CD4-positive, alpha-beta T cell treated with Interleukin-6 at 100 ng/mL for 8 hours (primary cell): ENCODE data around the gene ZNF462.

Experiments
- DNase-seq: peaks from one replicate; pipeline ENCODE4 v3.0.0-alpha.2; 2020; ENCODE audit warnings: mixed read lengths, low spot score

The ZNF462 gene

DNA sequence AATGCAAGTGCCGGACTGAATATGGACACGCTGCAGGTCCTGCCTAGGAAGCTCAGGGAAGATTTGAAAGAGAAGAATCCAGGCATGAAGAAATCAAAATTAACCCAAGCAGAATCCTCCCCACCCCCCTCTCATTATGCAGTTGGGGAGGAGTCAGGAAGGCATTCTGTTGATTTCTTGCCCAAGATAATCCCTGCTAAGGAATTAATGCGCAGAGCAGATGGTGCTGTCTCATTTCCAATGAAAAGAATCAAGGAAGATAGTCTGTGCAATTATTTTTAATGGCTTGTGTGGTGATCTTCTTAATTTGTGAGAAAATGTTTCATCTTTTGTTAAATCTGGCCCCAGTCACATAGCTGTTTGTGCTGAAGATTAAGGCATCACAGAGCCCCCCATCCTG is 145.0 kb downstream of the ZNF462 start:
- DNase-seq = no peak

DNA sequence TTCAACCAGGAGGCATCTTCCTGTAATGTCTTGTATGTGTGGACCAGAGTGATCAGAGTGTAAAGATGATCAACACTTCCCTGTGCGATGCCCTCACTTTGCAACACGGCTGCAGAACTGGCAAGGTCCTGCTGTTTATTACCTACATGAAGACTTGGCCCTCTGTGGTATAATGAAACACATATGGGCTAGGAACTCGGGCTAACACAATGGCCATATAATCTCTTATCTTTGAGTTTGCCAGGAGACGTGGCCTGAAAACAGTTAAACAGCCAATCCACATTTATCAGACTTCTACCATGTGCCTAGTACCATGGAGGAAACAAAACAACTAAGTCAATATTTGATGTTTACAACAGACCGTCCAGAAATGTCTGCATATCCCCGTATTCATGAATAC is 145.5 kb downstream of the ZNF462 start:
- DNase-seq = no peak

DNA sequence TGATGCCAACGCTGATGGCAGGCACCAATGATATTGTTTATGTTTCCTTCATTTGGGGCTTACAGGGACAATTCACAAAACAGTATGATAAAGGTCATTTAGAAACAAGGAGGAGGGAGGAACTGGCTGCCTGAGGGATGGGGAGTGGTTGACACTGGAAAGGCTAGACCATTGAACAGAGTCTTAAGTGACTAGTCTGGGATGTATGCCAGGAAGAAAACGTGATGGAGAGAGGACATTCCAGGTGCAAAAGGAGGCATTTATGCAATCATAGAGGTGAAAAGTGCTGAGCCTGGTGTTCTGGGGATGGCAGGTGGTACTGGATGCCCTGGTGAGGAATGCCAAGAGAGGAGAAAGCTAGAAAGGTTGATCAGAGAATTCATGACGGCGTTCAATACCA is 153.4 kb downstream of the ZNF462 start:
- no peak for DNase-seq

DNA sequence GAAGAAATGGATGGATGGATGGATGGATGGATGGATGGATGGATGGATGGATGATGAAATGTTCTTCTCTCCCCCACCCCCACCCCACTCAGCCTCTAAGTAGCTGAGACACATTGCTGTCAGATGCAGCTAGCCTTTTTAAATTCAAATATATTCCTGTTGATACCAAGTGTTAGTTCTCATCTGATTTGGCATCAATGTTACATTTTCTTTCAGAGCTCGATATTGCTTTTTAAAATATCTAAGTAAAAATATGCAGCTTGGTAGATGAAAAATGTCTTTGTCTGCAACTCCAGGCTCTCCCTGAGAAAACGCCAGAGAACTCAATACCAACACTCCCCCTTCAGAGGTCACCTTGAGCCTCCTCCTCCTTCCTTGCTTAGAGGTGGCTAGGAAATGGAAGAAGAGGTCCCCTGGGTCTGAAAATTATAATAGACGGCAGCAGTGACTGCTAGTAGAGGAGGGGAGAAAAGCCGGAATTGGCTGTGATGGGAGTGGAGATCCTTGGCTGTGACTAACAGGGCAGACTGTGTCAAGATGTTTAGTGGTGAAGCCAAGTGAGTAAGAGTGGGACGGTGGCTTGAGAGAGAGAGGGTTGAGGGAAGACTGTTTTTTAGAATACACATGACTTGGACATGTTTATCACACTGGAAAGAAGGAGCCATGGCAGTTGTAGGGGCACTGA is 156.0 kb downstream of the ZNF462 start:
- no peak for DNase-seq

DNA sequence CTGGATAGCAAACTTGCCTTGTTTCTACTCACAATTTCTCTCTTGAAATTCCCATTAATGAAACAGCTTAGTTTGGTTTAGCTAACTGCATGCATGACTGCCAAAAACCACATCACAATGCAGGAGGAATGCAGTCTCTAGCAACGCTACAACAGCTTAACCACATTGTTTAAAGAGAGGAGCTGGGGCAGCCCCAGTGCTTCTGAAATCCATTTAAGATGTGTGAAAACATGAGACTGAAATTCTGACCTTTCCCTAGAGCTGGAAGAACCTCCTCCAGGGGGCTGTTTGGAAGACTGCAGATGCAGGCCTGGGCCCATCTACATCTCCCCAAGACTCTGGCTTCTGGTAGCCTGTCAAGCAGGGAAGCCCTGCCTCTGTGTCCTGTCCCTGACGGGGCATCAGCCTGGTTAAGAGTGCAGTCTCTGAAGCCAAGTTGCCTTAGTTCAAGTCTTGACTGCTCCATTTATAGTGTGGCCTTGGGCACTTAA is 157.1 kb downstream of the ZNF462 start:
- no peak for DNase-seq

DNA sequence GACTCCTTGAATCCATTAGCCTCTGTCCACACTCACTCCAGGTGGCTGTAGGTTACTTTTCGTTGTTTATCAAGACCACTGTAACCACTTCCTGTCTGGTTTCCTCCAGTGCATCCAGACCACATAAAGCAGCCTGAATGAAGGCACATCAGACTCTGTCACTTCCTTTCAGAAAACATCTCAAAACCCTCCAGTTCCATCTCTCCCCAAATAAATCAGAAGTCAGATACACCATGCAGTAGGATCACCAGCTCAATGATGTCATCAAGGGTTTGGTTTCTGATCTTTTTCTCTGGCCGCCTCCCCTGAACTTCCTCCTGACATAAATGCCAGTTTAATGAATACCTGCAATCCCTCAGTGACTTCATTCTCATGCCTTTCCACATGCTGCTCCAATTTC is 161.2 kb downstream of the ZNF462 start:
- no peak for DNase-seq

DNA sequence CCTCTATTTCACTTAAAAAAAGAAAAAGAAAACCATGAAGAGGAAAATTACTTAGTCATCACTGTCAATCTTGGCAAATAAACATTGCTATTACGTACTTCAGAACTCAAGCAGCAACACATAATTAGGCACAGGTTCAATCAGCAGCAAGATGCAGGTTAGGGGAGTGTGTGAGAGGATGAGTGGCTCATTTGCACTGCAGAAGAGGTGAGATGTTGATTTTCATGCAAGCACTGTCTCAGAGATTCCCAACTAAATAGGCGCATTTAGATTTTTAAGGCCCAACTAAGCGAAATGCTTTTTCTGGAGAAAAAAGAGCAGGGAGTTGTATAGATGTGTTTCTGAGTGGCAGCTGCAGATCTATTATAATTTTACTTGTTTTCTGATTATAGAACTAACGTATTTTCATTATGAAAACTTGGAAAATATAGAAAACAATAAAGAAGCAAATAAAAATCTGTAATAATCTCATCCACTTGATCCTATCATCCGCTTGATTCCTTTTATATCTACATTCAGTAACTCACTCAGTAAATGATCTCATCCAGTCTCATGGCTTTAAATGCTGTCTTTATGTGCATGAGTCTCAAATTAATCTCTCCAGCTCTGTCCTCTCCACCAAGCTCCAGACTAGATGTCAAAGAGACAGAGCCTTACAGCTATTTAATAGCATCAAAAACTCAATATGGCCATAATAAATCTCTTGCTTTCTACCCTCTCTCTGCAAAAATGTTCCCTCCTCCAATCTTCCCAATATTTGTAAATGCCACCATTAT is 162.5 kb downstream of the ZNF462 start:
- DNase-seq = no peak

DNA sequence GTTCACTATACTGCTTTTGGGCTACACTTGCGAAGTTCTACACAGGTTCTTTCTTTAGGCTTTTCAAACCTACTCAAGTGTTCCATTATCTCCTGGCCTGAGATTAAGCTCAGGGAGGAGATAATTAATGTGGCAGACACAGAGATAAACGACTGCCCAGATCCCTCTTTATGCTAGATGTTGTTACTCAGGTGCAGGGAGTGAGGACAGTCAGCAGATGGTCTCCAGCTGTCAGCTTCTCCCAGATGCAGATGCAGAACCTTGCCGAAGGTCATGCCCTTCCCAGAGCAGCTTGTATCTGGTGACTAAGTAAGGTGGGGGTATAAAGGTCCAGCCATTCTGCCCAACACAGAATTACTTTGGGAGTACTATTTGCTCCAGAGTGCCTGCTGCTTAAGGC is 166.2 kb downstream of the ZNF462 start:
- DNase-seq = no peak

DNA sequence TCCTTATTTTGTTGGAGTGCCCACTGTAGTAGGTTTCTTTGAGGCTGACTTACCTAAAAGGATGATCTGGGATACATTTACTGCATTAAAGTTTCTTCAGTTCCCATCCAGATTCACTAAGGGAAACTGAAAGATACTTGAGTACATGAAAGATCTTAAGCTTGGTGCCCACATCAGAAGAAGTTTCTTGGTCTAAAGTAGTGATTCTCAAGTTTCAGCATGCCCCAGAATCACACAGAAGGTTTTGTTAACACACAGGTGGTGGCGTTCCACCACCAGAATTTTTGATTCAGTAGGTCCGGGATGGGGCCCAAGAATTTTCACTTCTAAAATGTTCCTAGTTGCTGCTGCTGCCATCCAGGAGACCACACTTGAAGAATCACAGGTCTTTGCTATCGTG is 171.0 kb downstream of the ZNF462 start:
- DNase-seq = no peak

DNA sequence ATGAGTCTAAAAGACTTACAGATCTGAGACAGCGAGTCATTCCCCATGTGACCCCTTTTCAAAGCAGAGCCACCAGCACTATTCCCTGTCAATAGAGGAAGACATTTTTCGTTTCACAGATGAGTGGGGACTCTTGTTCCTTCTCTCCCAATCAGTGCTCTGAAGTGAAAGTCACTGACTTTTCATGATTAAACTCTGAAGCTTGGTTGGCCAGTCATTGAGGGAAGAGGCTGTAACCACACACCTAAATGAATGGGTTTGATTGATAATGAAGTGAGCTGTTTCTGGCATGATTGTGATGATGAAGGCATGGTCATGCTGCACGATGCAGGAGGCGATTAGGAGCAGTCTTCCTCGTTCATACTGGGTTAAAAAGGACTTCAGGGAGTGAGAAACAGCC is 171.9 kb downstream of the ZNF462 start:
- DNase-seq = no peak

DNA sequence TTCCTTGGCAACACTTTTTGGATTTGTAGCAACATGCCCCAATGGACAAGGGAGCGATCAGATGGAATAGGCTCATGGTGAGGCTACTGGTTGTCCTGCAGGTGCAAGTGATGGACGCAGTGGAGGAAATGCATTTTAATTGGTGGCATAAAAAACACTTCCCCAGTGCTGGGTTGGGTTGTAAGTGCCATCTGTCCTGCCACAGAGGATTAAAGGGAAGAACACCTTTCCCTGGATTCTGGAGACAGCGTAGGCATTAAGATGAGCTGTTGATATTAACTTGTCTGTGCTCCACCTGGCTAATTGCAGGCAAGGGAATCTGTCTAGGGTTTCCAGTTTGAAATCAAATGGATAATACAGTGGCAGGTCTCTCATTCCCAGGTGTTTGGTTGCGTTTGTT is 173.4 kb downstream of the ZNF462 start:
- no peak for DNase-seq

DNA sequence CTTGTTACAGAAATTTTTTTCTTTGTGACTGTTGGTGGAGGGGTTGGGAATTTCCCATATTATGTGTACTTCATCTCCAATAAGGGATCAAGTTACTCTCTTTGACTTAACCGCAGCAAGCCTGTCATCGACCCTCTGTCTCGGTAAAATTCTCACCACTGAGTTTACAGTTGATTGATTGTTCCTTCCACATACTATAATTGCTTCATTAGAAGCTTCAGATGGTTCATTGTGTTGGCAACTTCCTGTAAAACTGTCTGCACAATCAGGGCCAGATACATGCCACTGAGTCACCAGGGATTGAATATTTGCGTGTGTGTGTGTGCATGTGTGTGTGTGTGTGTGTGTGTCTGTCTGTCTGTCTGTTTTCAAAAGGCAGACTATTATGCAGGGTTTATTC is 176.6 kb downstream of the ZNF462 start:
- DNase-seq = no peak

DNA sequence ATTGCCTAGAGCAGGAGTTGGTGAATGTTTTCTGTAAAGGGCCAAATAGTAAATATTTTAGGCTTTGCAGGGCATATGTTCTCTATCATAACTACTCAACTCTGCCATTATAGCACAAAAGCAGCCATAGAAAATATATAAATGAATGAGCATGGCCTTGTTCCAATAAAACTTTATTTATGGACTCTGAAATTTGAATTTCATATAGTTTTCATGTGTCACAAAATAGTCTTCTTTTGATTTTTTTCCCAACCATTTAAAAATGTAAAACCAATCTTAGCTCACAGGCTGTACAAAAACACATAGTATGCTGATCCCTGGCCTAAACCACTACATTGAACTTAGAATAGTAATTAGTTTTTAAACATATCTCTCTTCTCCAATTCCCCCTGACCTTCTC is 179.6 kb downstream of the ZNF462 start:
- DNase-seq = no peak

DNA sequence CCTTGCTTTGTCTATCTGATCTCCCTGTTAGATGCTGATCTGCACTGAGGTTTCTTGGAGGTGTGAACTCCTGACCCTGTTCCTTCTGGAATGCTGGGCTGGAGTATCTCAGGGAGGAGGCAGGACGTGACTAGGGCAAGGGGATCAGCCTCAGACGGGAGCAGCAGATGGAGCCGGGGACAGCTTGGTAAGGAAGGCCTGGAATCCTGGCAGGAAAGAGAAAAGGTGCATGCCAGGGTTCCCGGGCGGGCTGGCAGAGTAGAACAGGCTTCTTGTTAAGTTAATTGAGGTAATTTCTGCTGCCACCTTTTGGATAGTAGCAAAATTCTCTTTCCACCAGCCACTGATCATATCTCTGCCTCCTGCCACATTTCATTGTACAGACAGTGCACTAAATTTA is 180.9 kb downstream of the ZNF462 start:
- DNase-seq = no peak

DNA sequence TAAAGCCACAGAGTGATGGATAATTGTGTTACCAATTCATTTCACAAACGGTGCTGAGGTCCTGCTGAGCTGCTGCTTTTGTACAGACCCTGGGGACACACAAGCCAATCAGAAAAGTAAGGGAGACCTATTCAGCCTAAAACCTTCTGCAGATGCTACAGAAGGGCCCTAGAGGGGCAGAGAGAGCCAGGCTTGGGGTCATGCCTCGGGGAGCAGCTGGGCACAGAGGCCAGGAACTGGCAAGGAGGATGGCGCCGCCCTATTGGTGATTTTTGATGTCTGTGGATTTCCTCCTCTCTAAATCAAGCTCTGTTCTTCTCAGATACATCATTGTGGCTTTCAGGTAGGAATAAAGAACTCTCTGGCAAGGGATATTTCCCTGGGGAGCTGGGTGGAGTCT is 181.9 kb downstream of the ZNF462 start:
- DNase-seq = no peak

DNA sequence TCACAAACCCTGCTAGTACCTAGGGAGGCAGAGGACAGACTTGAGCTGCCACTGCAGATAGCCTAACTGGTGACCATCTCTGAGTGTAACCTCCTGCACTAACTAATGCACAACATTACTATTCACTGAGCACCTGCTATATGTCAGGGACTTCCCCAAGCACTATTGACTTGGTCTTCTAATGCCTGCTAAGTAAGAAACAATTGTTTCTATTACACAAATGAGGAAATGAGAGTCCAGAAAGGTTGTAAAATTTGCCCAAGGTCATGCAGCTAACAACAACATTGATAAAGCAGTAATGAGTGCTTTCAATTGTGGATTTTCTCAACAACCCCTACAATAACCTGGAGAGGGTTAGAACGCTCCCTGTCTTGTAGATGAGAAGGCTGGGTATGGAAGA is 183.7 kb downstream of the ZNF462 start:
- no peak for DNase-seq

DNA sequence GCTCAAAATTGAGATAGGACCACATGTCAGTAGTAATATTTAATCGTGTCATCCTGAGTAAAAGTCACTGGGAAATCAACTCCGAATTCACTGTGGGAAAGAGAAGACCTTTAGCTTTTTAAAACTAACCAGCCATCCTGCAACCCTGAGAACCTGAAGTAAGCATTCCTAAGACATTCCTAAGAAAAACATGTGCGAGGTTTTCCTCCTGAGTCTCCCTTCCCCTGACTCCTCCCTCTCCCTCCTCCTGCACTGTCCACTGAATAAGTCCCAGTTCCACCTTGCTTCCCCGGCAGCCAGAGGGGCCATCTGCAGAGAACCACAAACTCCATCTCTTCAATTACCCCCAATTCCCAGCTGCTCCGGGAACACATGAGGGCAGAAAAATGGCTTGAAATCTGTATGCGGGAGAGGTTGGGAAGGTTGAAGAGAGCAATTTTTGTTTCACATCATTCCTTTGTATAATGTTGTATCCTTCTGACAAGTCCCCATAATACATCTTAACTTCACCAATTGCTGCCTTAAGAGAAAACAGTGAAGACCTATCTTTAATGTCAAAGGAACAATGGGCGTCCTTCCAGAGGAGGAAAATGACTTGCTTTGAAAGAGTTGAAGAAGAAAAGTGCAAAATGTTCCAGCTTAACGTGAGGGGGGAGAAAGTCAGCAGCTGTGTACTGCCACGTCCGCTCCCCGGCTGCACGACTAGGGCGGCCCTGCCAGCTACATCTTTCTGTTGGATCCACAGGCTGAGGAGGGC is 186.3 kb downstream of the ZNF462 start:
- DNase-seq = no peak

DNA sequence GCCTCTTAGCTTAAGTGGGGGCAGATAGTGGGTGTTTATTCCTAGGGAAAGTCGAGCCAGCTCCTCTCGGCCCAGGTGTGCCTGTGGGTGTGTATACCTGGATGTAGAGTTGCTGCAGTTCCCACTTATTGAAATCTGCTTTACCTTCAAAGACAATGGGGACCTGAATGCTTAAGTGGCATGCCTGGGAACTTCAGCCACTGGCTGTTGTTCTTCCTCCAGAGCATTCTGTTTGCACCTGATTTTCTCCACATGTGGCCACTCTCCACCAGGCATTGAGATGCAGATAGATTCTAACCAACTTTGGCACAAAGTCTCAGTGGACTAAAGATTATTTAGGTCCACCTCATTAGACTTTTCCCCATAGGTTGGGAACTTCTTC is 186.8 kb downstream of the ZNF462 start:
- no peak for DNase-seq

DNA sequence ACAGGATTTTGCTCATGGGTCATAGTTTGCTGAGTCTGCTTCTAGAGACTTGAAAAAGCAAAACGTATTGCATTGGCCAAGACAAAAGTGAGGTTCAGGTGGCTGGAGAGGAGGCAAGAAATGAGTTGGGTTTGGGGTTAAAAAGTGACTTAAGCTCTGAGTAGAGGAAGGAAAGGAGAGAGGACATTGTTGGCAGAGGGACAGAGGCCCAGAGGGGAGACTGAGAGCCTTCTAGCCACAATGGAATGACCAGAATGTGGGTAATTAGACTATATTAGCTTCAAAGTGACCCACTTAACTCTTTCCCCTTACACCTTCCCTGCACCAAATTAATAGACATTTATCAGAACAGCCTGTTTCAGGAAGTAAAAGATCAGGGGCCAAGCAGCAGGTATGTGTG is 188.4 kb downstream of the ZNF462 start:
- DNase-seq = no peak

DNA sequence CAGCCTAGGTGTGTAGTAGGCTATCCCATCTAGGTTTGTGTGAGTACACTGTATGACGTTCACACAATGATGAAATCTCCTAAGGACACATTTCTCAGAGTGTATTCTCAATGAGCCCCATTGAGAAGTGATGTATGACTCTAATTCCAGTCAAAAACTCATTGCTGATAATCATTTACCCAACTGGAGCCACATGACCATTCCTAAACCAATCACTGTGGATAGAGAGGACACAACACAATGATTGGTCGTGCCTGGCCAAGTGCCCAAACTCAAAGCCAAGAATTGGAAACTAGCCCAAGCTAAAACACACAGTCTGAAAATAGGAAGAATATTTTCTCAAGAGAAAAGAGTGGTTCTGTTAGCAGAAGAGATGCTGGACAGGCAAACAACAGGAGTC is 191.2 kb downstream of the ZNF462 start:
- DNase-seq = no peak

DNA sequence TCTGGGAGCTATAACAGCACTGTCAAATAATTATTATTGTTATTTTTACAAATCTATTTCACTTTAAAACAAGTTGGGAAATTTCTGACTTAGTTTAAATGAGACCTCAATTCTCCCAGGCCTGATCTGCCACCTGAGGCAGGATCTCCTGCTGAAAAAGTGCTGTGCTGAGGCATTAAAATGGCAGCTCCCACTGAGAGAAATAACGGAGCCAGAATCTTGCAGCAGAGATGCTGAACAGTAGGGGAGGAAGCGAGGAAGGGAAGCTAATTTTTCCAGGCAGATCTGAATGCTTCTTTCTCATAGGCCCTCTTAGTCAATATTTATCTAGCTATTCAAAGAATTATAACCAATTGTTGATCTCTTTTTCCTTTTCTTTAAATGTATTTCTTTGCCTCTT is 196.3 kb downstream of the ZNF462 start:
- DNase-seq = no peak

DNA sequence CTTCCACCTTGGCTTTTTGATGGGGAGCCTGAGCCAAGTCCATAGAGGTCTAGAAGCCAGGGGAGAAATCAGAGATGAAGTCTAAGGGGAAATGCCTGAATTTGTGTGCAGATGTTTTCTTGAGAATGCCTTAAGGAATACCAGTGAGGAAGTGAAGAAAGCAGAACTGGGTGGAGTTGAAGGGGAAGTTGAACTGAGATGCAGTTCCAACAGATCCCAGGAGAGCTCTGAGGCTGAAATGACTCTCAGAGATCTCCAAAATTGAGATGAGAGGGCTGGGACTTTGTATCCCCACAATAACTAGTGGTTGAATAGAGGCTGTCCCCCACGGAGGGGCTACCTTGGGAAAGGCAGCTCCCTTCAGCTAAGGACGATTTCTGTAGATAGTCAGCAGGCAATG is 197.1 kb downstream of the ZNF462 start:
- no peak for DNase-seq
